Endothelial cell (in vitro differentiated cells): ENCODE measurements around the gene KIF1B. TPM values are rescaled to one million over a fixed set of nuclear protein-coding genes. Genes with fewer than 3 reads are reported as not detected.
"Not testable (repeated sequence)": the region's sequence is repeated elsewhere in the genome, so short reads cannot be mapped to it uniquely, and the experiment has no call there.

Source experiments
- DNase-seq: peaks from one replicate; pipeline ENCODE4 v3.0.0; 2021; ENCODE audit warnings: low spot score
- H3K27ac Mint-ChIP-seq: one replicate; pipeline ENCODE4 v1.8.0; 2021; ENCODE audit warnings: mixed read lengths, inconsistent platforms; ENCODE audit not compliant: unreplicated experiment
- H3K27me3 Mint-ChIP-seq: one replicate; pipeline ENCODE4 v1.8.0; 2021; ENCODE audit warnings: mild to moderate bottlenecking, moderate library complexity, mixed read lengths, inconsistent platforms; ENCODE audit not compliant: unreplicated experiment
- H3K36me3 Mint-ChIP-seq: one replicate; pipeline ENCODE4 v1.8.0; 2021; ENCODE audit warnings: mild to moderate bottlenecking, low read depth, mixed read lengths, inconsistent platforms; ENCODE audit not compliant: unreplicated experiment
- H3K4me1 Mint-ChIP-seq: one replicate; pipeline ENCODE4 v1.8.0; 2021; ENCODE audit warnings: mild to moderate bottlenecking, mixed read lengths, inconsistent platforms; ENCODE audit not compliant: unreplicated experiment
- H3K4me3 Mint-ChIP-seq: one replicate; pipeline ENCODE4 v1.8.0; 2021; ENCODE audit warnings: mild to moderate bottlenecking, mixed read lengths, inconsistent platforms; ENCODE audit not compliant: unreplicated experiment
- H3K9me3 Mint-ChIP-seq: one replicate; pipeline ENCODE4 v1.8.0; 2021; ENCODE audit warnings: mixed read lengths, inconsistent platforms; ENCODE audit not compliant: unreplicated experiment
- CTCF ChIP-seq: fragments of 200-600 bp; sonication (generic); IDR thresholded peaks from one replicate; pipeline ENCODE4 v1.5.0; 2021; ENCODE audit warnings: antibody characterized with exemption; ENCODE audit not compliant: unreplicated experiment
- total RNA-seq: library from RNA; stranded (reverse); fragmentation: NEBNext Ultra II Directional; extraction: Animal tissue kit (Norgen Biotek cat#: 25700); gene quantifications from one replicate; pipeline ENCODE4 v1.2.1, GENCODE V29; 2021; ENCODE audit not compliant: unreplicated experiment

Gene KIF1B
- total RNA-seq, 1 donor from 2014 or later = 111 TPM

DNA sequence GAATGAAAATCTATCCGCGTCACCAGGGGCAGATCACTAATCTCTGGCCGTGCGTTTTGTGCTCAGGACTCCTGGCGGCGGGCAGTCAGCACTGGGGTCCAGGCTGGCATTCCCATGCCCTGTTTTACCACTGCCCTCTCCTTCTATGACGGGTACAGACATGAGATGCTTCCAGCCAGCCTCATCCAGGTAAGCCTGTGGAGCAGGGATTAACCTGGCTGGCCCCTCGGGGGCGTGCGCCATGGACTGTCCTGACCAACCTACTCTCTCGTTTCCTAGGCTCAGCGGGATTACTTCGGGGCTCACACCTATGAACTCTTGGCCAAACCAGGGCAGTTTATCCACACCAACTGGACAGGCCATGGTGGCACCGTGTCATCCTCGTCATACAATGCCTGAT is 209.0 kb downstream of the KIF1B start:
- DNase-seq = no peak
- Mint-ChIP-seq H3K27me3 (peaks cover 7% of the 10 kb centered on the region), H3K36me3 (peaks cover 49% of the 10 kb centered on the region), H3K27ac (no peak overlapping the region), H3K4me3 (peak overlapping the region; percentile 19), H3K4me1 (peaks cover 6% of the 10 kb centered on the region), H3K9me3 (no peaks in the 10 kb centered on the region)
- no peak for TF ChIP-seq CTCF

- Mint-ChIP-seq H3K36me3 (peaks cover 36% of the 10 kb centered on the region), H3K4me3 (no peak overlapping the region), H3K4me1 (no peaks in the 10 kb centered on the region), H3K27ac (no peak overlapping the region), H3K27me3 (peaks cover 6% of the 10 kb centered on the region), H3K9me3 (no peaks in the 10 kb centered on the region)
- no peak for TF ChIP-seq CTCF
- no peak for DNase-seq
These were observed 211.3 kb downstream of the KIF1B start for GRCh38 chr1:10421637-10422036.

DNA sequence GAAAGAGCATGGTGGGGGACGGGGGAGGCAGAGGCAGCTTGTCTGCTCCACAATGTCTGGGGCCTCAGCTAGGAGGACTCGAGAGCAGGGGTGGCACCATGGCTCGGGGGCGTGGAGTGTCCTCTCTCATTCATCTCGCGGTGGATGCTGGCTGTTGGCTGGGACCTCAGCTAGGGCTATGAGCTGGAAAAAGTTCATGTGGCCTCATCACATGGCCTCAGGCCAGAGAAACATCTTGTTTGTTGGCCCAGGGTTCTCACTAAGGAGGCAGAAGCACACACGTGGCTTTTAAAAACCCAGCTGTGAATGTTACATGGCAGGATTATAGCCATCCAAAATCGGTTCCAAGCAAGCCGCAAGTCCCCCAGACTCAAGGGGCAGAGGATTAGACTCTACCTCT is 213.7 kb downstream of the KIF1B start:
- Mint-ChIP-seq H3K9me3 (no peaks in the 10 kb centered on the region), H3K4me1 (no peaks in the 10 kb centered on the region), H3K4me3 (no peak overlapping the region), H3K27ac (no peak overlapping the region), H3K27me3 (peaks cover 6% of the 10 kb centered on the region), H3K36me3 (peaks cover 19% of the 10 kb centered on the region)
- DNase-seq = no peak
- no peak for TF ChIP-seq CTCF

- Mint-ChIP-seq H3K27ac (no peak overlapping the region), H3K36me3 (peaks cover 13% of the 10 kb centered on the region), H3K4me1 (peaks cover under 1% of the 10 kb centered on the region), H3K9me3 (no peaks in the 10 kb centered on the region), H3K27me3 (no peaks in the 10 kb centered on the region), H3K4me3 (no peak overlapping the region)
- DNase-seq = no peak
- TF ChIP-seq CTCF = no peak
These were observed 214.3 kb downstream of the KIF1B start for GRCh38 chr1:10424651-10425050.

DNA sequence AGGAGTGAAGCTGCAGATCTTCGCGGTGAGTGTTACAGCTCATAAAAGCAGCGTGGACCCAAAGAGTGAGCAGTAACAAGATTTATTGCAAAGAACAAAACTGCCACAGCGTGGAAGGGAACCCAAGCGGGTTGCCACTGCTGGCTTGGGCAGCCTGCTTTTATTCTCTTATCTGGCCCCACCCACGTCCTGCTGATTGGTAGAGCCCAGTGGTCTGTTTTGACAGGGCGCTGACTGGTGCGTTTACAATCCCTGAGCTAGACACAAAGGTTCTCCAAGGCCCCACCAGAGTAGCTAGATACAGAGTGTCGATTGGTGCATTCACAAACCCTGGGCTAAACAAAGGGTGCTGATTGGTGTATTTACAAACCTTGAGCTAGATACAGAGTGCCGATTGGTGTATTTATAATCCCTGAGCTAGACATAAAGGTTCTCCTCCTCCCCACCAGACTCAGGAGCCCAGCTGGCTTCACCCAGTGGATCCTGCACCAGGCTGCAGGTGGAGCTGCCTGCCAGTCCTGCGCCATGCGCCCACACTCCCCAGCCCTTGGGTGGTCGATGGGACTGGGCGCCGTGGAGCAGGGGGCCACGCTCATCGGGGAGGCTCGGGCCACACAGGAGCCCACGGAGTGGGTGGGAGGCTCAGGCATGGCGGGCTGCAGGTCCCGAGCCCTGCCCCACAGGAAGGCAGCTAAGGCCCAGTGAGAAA is 215.6 kb downstream of the KIF1B start:
- H3K27me3 Mint-ChIP-seq, H3K4me1 Mint-ChIP-seq, DNase-seq, H3K4me3 Mint-ChIP-seq, H3K27ac Mint-ChIP-seq, H3K36me3 Mint-ChIP-seq, H3K9me3 Mint-ChIP-seq: not testable (repeated sequence)

- H3K27me3 Mint-ChIP-seq, H3K27ac Mint-ChIP-seq, H3K9me3 Mint-ChIP-seq, DNase-seq, H3K4me3 Mint-ChIP-seq, H3K36me3 Mint-ChIP-seq: not testable (repeated sequence)
- peaks cover 11% of the 10 kb centered on the region for H3K4me1 Mint-ChIP-seq
These were observed 216.1 kb downstream of the KIF1B start for GRCh38 chr1:10426535-10426848.
